COLO668 (cell line): Measurements from ENCODE around the gene RRAS.
"Not testable (repeated sequence)": the region's sequence is repeated elsewhere in the genome, so short reads cannot be mapped to it uniquely, and the experiment has no call there.

Experiments used
- DNase-seq: peaks from one replicate; lab custom pipeline; 2025; ENCODE audit not compliant: unreplicated experiment; lab: John Stamatoyannopoulos, UW

Gene RRAS

DNA sequence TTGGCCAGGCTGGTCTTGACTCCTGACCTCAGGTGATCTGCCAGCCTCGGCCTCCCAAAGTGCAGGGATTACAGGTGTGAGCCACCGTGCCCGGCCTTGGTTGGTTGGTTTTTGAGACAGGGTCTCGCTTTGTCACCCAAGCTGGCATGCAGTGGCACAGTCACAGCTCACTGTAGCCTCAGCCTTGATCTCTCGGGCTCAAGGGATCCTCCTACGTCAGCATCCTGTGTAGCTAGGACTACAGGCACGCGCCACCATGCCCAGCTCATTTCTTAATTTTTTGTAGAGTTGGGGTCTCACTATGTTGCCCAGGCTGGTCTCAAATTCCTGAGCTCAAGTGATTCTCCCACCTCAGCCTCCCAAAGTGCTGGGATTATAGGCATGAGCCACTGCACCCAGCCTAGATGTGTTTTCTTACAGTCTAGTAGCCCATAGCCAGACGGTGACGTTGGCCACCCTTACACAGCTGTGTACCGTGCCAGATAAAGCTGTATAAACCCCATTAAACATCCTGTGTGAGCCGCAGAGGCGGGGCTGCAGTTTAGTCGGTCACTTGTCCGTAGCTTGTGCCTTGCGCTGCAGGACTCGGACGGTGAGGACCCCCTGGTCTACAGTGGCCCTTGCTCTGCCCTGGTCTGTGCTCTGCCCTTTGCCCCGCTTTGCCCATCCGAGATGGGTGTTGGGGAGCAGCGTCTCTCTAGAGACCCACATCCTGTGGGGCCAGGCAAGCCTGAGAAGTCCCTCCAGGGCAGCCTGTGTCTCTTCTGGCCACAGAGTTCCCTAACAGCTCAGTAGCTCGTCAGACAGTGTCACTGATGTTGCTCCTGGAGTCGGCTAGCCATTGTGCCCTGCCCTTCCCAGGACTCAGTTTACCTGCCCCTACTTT lies 15.9 kb upstream of the RRAS start:
- no peak for DNase-seq

DNA sequence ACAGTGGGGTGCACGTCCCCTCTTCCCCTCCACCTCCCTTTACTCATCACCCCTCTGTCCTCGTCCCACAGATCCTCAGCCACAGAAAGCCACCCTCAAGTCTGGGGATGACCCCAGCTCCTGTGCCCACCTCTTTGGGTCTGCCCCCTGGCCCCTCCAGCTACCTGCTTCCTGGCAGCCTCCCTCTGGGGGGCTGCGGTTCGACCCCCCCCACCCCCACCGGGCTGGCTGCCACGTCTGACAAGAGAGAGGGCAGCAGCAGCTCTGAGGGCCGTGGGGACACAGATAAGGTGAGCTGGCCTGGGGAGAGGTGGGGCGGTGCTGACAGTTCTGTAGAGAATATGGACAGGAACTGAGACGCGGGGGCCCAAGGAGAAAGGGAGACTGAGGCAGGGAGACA lies 14.6 kb upstream of the RRAS start:
- no peak for DNase-seq

DNA sequence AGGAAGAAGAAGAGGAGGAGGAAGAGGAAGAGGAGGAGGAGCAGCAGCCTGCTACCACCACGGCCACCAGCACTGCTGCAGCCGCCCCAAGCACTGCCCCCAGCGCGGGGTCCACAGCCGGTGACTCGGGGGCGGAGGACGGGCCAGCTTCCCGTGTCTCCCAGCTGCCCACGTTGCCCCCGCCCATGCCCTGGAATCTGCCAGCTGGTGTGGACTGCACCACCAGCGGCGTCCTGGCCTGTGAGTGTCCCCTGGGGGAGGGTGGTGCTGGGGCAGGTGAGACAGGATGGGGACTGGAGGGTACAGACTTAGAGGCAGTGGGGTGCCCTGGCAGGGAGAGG lies 13.5 kb upstream of the RRAS start:
- no peak for DNase-seq

DNA sequence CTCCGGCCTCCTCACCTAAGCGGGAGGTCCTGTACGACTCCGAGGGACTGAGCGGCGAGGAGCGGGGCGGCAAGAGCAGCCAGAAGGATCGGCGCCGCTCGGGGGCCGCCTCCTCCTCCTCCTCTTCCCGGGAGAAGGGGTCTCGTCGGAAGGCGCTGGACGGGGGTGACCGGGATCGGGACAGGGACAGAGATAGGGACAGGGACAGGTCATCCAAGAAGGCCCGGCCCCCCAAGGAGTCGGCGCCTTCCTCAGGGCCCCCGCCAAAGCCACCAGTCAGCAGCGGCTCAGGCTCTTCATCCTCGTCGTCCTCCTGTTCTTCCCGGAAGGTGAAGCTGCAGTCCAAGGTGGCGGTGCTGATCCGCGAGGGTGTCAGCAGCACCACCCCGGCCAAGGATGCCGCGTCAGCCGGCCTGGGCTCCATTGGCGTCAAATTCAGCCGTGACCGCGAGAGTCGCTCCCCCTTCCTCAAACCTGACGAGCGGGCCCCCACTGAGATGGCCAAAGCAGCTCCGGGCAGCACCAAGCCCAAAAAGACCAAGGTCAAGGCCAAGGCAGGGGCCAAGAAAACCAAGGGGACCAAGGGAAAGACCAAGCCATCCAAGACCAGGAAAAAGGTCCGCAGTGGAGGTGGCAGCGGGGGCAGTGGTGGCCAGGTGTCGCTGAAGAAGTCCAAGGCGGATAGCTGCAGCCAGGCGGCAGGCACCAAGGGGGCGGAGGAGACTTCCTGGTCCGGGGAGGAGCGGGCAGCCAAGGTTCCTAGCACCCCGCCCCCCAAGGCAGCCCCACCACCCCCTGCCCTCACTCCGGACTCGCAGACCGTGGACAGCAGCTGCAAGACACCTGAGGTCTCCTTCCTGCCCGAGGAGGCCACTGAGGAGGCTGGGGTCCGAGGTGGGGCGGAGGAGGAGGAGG lies 12.9 kb upstream of the RRAS start:
- DNase-seq: no peak

DNA sequence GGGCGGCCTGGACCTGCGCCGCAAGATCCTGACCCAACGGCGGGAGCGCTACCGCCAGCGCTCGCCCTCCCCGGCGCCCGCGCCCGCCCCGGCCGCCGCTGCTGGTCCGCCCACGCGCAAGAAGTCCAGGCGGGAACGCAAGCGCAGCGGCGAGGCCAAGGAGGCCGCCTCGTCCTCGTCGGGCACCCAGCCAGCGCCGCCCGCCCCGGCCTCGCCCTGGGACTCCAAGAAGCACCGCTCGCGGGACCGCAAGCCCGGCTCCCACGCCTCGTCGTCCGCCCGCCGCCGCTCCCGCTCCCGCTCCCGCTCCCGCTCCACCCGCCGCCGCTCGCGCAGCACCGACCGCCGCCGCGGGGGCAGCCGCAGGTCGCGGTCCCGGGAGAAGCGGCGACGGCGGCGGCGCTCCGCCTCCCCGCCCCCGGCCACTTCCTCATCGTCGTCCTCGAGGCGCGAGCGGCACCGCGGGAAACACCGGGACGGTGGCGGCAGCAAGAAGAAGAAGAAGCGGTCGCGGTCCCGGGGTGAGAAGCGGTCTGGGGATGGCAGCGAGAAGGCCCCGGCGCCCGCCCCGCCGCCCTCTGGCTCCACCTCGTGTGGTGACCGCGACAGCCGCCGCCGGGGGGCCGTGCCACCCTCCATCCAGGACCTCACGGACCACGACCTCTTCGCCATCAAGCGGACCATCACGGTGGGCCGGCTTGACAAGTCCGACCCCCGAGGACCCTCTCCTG lies 12.0 kb upstream of the RRAS start:
- DNase-seq: no peak

DNA sequence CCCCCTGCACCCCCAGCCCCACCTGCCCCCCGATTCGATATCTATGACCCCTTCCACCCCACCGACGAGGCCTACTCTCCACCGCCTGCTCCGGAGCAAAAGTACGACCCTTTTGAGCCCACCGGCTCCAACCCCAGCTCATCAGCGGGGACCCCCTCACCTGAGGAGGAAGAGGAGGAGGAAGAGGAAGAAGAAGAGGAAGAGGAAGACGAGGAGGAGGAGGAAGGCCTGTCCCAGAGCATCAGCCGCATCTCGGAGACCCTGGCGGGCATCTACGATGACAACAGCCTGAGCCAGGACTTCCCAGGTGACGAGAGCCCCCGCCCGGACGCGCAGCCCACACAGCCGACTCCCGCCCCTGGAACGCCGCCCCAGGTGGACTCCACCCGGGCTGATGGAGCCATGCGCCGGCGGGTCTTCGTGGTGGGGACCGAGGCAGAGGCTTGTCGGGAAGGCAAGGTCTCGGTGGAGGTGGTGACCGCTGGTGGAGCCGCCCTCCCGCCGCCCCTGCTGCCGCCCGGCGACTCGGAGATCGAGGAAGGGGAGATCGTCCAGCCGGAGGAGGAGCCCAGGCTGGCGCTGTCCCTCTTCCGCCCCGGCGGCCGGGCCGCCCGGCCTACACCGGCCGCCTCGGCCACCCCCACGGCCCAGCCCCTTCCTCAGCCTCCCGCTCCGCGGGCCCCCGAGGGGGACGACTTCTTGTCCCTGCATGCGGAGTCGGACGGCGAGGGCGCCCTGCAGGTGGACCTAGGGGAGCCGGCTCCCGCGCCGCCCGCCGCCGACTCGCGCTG lies 11.3 kb upstream of the RRAS start:
- DNase-seq: no peak

DNA sequence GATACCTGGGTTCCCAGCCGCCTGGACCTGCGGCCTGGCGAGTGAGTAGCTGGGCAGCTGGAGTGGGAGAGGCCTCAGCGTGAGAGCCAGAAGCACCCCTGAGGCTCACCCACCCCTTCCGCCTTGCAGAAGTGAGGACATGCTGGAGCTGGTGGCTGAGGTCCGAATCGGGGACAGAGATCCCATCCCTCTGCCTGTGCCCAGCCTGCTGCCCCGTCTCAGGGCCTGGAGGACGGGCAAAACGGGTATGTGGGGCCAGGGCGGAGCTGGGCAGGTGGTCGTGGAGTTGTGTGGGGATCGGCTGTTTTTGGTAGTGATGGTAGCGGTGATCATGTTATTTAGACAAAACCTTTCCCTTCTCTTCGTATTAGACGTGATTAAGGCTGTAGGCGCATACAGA lies 6.6 kb upstream of the RRAS start:
- no peak for DNase-seq

DNA sequence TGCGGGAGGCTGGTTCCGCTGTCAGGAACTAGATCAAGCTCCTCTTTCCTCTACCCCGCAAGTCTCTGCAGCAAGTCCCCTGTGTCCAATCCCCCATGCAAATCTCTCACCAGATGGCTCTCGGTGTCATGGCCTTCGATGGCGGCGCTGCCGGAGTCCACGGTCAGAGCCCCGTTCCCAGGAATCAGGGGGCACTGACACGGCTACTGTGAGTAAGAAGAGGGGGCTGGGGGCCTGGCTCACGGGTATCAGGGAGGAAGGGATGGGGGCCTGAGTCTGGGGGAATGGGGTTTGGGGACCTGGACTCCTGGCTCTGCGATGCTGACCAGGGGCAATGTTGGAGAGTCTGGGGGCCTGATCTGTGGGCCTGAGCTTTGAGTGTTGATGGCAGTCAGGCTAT lies 6.1 kb upstream of the RRAS start:
- no peak for DNase-seq

DNA sequence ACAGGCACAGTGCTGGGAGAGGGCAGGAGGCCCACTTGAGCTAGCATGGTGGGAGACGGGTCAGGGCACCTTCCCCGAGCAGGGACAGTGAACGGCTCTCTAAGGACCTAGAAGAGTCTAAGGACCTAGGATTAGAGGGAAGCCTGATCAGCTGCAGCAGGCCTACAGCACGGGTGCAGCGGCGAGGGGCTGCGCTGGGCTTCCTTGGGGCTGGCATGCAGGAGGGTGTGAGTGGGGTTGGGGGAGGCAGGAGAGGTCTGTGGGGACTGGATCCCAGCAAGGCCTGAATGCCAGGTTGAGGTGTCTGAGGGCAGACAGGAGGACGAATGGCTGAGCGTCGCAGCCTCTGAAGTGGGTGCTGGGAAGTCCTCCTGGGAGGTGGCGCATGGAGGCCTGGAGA lies 5.6 kb upstream of the RRAS start:
- DNase-seq: no peak

DNA sequence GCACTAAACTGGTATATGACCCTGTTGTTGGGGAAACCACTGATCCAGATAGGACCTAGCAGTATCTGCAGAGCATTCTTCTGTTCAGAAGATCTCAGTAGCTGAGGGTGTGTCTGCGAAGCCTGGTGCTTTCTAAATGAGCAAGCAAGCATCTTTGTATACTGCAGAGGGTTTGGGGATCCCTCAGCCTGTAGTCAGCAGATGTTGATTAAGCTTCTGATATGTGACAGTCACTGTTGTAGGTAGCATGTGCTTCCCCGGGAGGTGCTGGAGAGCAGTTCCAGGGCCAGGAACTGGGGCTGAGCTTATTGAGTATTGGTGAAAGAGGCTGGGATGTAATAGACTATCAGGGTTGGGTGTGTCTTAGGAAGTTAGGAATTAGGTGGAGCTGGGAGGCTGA lies 3.5 kb upstream of the RRAS start:
- no peak for DNase-seq

DNA sequence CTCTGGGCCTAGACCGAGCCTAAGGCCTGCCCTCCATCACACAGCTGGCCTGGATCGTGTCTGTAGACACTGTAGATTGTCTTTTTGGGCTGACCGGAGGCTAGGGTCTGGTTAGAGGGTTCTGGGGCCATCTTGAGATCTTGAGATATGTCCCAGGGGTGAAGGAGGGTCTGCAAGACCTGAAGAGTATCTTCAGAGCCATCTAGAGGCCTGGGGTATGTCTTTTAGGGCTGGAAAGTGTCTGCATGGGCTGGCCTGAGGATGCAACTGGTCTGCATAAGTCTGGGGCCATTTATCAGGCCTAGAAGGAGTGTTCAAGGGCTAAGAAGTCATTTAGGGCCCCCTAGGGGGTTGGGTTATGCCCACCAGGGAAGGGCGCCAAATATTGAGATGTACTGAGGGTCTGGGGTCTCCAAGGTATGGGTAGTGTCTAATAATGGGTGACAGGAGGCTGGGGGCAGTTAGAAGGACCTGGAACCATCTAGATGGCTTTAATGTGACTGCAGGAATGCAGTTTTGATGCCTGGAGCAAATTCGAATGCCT lies 2.6 kb upstream of the RRAS start:
- no peak for DNase-seq

DNA sequence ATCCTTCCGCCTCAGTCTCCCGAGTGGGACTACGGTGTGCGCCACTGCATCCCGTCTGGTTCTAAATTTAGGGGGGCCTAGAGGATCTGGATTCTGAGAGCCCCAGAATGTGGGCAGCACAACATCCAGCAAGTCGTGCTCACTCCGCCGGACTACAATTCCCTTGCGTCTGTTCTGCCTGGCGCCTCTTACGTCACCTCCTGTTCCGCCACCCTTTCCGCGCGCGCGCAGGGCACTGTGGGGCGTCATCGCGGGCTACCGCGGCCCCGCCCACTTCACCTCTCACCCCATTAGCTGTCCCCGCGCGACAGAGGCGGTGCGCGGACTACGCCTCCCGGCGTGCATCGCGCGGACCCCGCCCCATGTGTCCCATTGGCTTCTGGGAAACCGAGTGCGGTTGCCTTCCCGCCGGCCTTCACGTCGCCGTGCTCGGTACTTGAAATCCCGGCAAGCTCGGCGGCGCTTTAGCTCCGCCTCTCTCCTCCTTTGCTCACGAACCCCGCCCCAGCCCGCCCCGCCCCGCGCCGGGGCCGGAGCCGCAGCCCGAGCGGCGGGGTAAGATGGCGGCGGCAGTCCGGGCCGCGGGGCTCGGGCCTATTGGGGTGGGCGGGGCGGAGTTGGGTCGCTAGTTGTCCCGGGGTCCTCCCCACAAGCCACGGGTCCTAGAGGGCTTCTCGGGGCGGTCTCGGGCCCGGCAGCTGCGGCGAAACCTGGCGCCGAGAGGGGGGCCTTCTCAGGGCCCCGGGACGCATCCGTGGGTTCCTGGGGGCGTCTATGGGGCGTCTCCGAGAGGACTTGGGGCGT lies 1.9 kb upstream of the RRAS start, which contains the start of gene SCAF1:
TSS of gene SCAF1 (plus strand) at position 522 of the 804 bp plus-strand sequence. CDS start 2,818 bp downstream, outside the sequence.
- DNase-seq: peak; percentile 99

DNA sequence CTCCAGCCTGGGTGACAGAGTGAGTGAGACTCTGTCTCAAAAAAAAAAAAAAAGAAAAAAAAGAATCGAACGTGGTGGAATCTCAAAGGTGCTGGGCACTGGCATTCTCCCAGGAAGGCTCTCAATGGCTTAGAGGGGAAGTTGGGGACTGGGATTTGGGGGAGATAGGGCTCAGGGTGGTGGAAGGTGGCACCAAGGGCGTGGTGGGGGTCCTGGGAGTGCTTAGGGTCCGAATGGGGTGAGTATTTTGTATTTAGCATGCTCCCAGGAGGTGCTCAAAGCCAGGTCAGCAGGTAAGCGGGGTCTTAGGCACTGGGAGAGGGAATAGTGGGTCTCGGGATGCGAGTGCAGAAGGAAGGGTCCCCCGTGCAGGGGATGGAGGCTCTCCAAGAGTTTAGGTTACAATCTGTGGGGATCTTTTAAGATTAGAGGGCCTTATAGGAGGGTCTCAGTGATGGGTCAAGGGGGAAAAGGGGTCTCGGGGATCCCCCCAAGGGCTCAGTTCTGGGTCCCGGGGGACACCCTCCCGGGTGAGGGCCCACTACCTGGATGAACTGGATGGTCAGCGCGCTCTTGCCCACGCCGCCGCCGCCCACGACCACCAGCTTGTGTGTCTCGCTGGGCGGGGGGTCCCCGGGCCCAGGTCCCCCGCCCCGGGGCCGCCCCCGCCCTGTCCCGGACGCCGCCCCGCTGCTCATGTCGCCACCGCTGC lies 386 bp downstream of the RRAS start:
- no peak for DNase-seq

DNA sequence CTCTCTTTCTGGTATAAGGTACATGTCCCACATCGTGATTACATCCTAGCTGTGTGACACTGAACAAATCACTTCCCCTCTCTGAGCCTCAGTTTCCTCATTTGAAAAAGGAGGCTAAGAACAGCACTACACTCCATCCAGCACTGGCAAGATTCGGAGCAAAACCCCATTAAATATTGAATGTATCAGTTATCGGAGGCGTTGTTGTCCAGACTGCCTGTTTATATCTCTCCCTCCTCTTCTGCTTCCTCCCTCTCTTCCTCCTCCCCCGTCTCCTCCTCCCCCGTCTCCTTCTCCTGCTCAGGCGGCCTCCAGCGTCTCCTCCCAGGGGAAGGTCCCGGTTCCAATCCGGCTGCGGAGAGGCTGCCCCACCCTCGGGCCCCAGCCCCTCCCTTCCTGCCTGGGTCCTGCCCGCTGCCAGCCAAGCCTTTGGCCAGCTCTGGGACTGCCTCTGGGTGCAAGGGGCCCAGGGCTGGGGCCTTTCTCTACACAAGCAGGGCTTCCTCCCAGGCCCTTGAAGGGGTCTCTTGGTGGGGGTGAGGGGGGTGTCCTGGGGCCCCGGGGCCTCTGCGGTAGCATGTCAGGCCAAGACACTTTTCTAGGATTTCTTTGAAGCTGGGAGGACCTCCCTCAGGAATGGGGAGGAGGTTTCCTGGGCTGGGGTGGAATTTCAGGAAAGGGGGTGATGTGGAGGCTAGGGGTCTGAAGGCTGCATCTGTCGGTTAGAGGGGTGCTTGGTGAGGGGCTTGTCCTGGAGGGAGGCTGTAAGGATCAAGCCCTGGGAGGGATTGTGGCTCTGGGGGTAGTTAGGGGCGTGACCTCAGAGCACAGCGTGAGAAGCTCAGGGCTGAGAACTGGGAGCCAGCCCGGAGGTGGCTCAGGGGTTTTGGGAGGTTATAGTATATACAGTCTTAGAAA lies 1.9 kb downstream of the RRAS start:
- no peak for DNase-seq

DNA sequence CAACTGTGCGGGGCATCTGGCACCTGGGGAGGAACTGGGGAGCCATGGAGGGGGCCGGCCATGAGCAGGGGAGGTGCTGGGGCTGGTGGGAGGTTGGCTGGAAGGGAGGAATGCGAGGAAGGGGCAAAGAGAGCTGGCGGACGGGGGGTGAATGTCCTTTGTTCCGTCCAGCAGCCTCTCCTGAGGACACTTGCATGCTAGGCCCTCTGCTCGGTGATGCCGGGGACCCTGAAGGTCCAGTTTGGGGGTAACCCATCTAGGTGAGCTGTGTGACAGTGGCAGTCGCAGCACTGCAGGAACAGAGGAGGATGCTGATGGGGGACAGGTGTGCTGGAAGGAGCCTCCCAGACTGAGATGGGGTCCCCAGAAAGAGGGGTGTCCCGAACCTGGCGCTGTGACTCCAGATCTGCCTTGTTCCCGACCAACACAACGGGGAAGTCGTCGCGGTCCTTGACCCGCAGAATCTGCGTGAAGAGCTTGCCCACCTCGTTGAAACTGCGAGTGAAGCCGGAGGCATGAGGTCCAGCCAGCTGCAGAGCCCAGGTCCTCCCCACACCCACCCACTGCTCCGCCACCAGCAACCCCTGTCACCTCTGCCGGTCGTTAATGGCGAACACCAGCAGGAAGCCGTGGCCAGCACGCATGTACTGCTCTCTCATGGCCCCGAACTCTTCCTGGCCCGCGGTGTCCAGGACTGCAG lies 3.6 kb downstream of the RRAS start:
- DNase-seq: no peak

DNA sequence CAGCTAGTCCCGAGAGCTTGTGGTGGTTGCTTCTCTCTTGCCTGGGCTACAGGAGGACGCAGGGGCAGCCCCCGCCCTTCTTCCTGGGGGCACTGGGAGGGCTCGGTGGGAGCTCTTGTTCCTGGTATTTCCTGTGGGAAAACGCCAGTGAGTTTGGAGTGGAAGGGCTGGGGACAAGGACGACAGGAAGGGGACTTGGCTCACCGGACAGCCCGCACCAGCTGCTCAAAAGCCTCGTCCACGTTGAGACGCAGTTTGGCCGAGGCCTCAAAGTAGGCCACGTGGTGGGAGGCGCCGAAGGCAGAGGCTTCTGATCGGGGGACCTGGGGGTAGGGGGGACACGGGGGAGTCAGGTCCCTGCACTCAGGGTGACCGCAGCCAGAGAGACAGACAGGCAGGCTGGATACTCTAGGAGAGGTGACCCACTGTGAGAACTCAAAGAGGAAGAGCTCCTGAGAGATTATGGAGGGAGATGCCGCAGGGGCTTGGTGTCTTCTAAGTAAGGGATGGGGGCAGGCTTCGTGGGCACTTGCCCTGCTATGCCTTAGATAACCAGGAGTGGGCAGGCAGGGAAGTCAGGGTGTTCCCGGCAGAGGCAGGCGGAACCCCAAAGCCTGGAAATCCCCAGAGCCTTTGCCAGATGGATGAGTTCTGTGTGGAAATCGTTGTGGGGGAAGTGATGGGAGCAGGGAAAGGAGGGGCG lies 4.3 kb downstream of the RRAS start:
- DNase-seq: peak; percentile 17

DNA sequence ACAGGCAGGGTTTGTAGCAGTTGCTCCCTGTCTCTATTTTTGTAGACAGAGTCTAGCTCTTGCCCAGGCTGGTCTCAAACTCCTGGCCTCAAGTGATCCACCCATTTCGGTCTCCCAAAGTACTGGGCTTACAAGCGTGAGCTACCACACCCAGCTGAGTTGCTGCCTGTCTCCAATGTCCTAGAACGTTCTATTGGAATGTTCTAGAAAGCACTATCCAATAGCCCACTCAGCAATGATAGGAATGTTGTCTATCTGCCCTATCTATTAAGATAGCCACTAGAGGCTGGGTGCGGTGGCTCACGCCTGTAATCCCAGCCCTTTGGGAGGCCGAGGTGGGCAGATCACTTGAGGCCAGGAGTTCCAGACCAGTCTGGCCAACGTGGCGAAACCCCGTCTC lies 6.7 kb downstream of the RRAS start:
- DNase-seq: not testable (repeated sequence)
